ENCODE measurements around the gene PNMA6A. TPM values are rescaled to one million over a fixed set of nuclear protein-coding genes. Genes with fewer than 3 reads are reported as not detected.
"Not testable (repeated sequence)": the region's sequence is repeated elsewhere in the genome, so short reads cannot be mapped to it uniquely, and the experiment has no call there.

Gene PNMA6A
- total RNA-seq, 1 experiment from 2014 or later, result 3.5 TPM

DNA sequence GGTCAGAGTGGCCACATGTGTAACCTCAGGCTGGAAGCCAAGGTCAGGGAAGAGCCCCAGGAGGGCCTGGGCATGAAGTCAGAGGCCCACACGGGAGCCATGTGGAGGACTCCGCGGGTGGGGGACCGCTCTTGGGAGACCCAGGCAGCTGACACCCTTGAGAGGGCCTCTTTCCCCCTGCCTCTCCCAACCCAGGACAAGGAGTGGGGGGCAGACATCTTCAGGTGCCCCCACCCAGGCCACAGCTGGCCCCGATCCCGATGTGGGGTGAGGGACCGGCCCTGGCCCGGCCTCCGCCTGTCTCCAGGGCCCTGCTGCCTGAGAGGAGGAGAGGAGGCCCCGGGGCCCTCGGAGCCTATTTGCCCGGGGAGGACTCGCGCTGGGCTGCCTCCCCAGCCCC lies 3.1 kb downstream of the PNMA6A start:
- DNase-seq (ENCODE audit: low spot score), result no peak

DNA sequence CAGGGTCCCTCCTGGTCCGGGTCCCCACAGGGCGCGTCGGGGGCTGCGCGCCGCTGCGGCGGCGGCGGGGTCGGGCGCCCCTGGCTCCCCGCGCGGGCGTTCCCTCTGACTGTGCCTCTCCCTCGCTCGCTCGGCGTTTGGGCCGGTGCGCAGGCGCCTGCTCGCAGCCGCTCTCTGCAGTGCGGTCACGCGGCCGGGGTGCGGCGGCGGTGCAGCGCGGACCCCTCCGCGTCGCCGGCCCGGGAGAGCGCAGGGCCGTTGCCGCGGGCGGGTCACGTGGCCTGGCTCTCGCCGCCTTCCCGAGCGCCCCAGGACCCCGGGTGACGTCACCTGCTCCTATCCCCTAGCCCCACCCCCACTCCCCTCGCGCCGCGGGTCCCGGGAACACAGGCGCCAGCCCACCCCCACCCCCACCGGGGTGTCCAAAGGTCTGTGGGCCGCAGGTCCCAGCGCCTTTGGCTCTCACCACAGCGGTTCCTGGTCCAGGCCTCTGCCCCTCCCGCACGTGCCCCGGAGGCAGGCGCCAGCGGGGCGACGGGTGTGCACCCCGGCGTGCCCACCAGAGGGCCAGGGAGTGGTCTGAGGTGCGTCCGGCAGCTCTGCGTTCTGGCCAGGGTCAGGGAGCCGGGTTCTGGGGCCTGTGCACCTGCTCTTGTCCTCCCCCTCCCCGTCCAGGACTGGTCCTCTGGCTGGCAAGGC lies 5.3 kb downstream of the PNMA6A start:
- not testable (repeated sequence) for DNase-seq (ENCODE audit: low spot score)

DNA sequence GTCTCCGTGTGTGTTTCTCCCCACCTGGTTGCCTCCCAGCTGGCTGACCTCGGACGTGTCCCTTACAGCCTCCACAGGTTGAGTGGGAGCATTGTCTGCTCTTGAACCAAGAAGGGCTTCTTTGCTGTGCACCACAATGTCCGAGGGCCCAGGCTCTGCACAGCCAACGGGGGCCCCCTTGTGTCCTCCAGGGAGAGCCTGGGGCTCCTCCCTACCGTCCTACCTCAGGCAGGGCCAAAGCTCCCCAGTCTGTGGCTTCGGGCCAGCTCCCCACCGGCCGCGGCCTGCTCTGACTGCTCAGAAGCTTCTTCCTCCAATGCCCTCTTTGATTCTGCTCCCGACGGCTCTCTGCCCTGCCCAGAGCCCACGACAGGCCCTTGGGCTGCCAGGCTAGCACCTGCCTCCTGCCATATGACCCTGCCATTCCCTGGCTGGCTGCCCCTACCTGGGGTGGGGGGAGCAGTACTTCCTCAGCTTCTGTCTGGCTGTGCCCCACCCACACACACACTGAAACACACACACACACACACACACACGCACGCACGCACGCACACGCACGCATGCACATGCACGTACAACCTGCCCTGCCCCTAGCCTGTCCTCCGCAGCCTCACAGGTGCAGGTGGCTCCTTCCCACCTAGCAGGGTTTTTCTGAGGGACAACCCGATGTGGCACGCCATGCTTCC lies 11.1 kb downstream of the PNMA6A start:
- not testable (repeated sequence) for DNase-seq (ENCODE audit: low spot score)

DNA sequence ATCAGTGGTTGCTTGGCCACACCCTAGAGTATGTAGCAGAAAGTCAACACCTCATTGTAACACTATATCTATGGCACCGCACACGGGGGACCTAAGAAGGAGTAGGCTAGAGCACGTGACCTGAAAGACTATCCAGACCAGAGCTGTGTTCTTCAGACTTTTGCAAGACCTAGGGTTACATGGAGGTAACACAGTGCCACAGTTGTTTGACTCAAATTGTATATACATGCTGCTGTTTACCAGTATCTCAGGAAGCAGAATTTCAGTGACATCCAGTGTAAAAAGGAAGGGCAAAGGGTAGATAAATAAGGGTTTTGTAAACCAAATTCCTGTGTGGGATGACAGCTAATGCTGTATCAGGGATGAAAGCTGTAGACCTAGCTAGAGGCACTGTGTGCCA lies 30.2 kb downstream of the PNMA6A start:
- peak; percentile 0 for DNase-seq (ENCODE audit: low spot score)

DNA sequence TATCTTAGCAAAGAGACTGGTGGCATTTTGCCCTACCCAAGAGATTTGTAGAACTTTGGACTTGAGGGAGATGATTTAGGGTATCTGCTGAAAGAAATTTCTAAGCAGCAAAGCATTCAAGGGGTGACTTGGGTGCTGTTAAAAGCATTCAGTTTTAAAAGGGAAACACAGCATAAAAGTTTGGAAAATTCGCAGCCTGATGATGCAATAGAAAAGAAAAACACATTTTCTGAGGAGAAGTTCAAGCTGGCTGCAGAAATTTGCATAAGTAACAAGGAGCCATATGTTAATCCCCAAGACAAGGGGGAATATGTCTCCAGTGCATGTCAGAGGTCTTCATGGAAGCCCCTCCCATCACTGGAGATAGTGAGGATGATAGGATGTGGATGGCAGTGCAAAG lies 32.7 kb downstream of the PNMA6A start:
- not testable (repeated sequence) for DNase-seq (ENCODE audit: low spot score)

DNA sequence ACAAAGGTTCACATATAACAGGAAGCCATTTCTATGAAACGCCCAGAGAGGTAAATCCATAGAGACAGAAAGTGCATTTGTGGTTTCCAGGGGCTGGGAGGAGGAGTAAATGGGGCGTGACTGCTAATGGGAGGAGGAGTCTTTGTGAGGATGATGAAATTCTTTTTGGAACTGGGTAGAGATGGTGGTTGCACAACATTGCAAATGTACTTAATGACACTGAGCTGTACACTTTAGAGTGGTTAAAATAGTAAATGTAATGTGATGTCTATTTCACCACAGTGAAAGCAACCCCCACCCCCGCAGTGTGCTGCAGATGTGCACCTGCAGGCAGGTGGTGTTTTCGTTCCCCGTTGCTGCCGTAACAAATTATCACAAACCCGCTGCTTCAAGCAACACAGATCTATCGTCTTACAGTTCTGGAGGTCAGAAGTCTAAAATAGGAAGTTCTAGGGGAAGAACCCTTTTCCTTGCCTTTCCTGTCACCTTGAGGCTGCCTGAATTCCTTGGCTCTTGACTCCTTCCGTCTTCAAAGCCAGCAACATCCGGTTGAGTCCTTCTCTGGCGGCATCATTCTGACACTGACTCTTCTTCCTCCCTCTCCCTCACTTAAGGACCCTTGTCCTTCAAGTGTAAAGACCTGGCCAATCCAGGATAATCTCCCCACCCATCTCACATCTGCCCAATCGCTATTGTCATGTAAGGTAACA lies 34.0 kb downstream of the PNMA6A start:
- DNase-seq (ENCODE audit: low spot score), result not testable (repeated sequence)

DNA sequence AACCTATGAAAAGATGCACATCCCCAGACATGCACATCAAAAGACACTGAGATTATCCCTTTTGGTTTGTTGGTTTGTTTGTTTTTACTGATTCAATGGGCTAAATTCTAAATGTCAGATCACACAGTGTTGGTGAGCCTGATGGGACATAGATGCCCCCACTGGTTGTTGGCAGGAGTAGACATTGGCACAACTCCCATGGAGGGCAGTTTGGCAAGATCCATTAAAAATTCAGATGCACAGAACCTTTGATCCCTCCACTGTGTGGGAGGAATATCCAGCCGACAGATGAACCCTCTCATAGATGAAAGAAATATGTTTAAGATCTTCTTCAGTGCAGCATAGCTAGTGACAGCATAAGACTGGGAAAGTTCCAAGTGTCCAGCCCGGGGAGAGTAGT lies 38.5 kb downstream of the PNMA6A start:
- DNase-seq (ENCODE audit: low spot score), result not testable (repeated sequence)

DNA sequence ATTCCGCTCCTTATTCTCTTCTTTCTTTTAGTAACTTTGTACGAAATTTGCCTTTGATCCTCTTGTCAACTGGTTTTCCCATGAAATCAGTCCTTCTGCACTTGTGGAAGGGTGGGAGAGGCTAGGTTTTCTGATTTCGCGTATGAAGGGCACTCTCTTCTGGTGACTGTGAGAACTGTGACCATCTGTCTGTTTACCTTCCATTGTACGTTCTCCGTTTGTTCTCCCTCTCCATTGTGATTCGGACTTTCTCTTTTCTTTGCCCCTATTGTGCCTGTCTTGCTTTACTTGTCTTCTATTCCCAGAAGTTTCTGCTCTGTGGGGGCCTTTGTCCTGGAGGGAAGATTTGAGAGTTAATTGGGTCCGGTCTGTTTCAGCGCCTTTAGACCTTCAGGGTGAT lies 41.6 kb downstream of the PNMA6A start:
- not testable (repeated sequence) for DNase-seq (ENCODE audit: low spot score)

DNA sequence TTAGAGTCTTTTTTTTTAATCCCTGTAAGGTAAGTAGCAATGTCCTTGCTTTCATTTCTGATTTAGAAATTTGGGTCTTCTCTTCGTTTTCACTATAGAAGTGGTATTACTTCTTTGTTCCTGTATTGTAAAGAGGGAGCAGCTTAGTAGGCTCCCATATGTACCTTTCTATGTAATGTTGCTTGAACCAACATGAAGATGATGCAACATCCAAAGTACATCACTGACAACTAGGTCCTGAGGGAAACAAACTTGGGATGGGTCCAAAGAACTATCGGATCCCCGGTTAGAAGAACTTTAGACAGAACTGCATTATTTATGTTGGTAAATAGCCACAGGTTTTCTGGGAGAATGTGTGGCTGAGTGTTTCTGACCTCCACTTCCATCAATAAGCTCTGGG lies 45.5 kb downstream of the PNMA6A start:
- DNase-seq (ENCODE audit: low spot score), result not testable (repeated sequence)

DNA sequence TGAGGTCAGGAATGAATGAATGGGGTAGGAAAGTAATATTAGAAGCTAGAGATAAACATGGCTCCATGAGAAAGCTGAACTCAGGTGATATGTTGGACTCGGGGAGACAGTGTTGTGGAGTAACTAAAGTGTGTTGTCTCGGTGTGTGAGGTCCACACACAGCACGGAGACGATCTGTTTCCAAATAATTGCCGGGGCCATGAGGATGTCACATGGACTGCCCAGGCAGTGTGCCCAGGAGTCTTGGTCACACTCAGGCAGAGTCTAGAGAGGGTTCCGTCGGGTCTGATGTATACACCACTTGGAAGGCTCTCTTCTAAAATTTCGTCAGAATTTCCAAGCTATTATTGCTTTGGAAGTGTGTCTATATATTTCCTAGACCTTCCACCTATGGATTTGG lies 48.0 kb downstream of the PNMA6A start:
- not testable (repeated sequence) for DNase-seq (ENCODE audit: low spot score)

DNA sequence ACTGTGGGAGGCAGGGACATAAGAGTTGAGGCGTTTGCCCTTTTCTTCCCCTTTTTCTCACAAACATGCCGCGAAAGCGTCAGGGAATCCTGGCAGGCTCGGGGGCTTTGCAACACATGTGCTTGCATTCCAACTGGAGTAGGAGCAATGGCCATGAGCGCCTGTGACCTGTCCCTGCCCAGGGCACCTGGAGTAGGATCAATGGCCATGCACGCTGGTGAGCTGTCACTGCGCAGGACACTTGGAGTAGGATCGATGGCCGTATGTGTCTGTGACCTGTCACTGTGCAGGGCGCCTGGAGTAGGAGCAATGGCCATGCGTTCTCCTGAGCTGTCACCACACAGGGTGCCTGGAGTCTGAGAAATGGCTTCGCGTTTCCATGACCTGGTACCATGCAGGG lies 51.2 kb downstream of the PNMA6A start:
- not testable (repeated sequence) for DNase-seq (ENCODE audit: low spot score)

Other genes with a start within 250 kb of the PNMA6A start
- 128 and 135 TPM in 2 replicates for gene CETN2, start 241.7 kb upstream of the PNMA6A start, total RNA-seq (2014; rRNA removed; shearing (Covaris generic))
- gene NSDHL, start 241.4 kb upstream of the PNMA6A start, total RNA-seq (2014; rRNA removed; shearing (Covaris generic)), result 28.9 and 29.6 TPM in 2 replicates
- 1.7 and 4.9 TPM in 2 replicates for gene ZNF185, start 174.4 kb upstream of the PNMA6A start, total RNA-seq (2014; rRNA removed; shearing (Covaris generic))
- not detected in 2 replicates for gene PNMA5, start 78.3 kb upstream of the PNMA6A start, total RNA-seq (2014; rRNA removed; shearing (Covaris generic))
- not detected in 2 replicates for gene PNMA3, start 16.0 kb upstream of the PNMA6A start, total RNA-seq (2014; rRNA removed; shearing (Covaris generic))
- not detected in 2 replicates for gene MAGEA1, start 106.8 kb downstream of the PNMA6A start, total RNA-seq (2014; rRNA removed; shearing (Covaris generic))
- not detected in 2 replicates for gene PNMA6F, start 249.3 kb downstream of the PNMA6A start, total RNA-seq (2014; rRNA removed; shearing (Covaris generic))